K562 (cell line): ENCODE data around the gene KCNJ2. TPM values are rescaled to one million over a fixed set of nuclear protein-coding genes. Genes with fewer than 3 reads are reported as not detected.

ENCODE experiments used
- ATAC-seq: fragments of 200-7000 bp; cut with Tn5 transposase; 3 replicates; pipeline ENCODE4 v1.9.1; 2020; ENCODE audit warnings: moderate library complexity
- BruUV-seq: library from RNA; stranded (reverse); fragments of 400-500 nt; replicated peaks from 2 replicates; lab custom pipeline; 2021; lab: Mats Ljungman, UMichigan
- CTCF ChIA-PET: fragments of 300-600 bp; formaldehyde crosslinking; extraction: SDS; loops from one replicate; lab custom pipeline; 2021; ENCODE audit warnings: low intra/inter-chr PET ratio; lab: Yijun Ruan, JAX
- POLR2A ChIA-PET: fragments of 300-600, 350-650 bp; sonication (Branson Sonifier 250); formaldehyde crosslinking; extraction: SDS; loops from one replicate; lab custom pipeline; 2021; ENCODE audit warnings: antibody characterized with exemption, inconsistent platforms; lab: Yijun Ruan, JAX
- DNase-seq, 4 experiments: peaks; one replicate each; pipeline versions ENCODE4 v3.0.0 to v3.0.0-alpha.2; 2011 to 2018; ENCODE audit warnings: low spot score in 3 of 4, mixed read lengths in 3 of 4; ENCODE audit errors: extremely low read depth in 1 of 4
- FAIRE-seq: peaks from 2 replicates; lab custom pipeline; 2011; peaks lifted over from hg19 to GRCh38; lab: Jason Lieb, UNC
- H2AFZ ChIP-seq: 2 replicates; pipeline ENCODE4 v1.6.0; 2011; ENCODE audit warnings: low read depth, low read length, control low read depth, inconsistent platforms
- H3K27ac ChIP-seq: fragments of 200-600 bp; 3 replicates; pipeline ENCODE4 v1.8.0; 2011; ENCODE audit warnings: low read depth, mild to moderate bottlenecking, control low read depth, inconsistent platforms, low read length, moderate library complexity, mixed read lengths; ENCODE audit errors: extremely low read depth
- H3K27me3 ChIP-seq, 2 experiments: fragments of 300-600 bp in 1 of 2; 2 replicates in 1 of 2; 3 replicates in 1 of 2; pipeline versions ENCODE4 v1.6.0 to v1.8.0; 2011; ENCODE audit warnings: inconsistent platforms in 2 of 2, low read length in 2 of 2, mild to moderate bottlenecking in 1 of 2, mixed read lengths in 1 of 2, moderate library complexity in 1 of 2; ENCODE audit not compliant: control insufficient read depth in 2 of 2, insufficient read depth in 2 of 2
- H3K36me3 ChIP-seq: fragments of 300-600 bp; 3 replicates; pipeline ENCODE4 v1.8.0; 2011; ENCODE audit warnings: mild to moderate bottlenecking, low read length, inconsistent platforms; ENCODE audit not compliant: control insufficient read depth, insufficient read depth
- H3K4me1 ChIP-seq, 2 experiments: fragments of 200-600 bp in 1 of 2; replicated peaks in 1 of 2; 2 replicates in 1 of 2; 3 replicates in 1 of 2; pipeline versions ENCODE4 v1.5.1 to v1.8.0; 2011; ENCODE audit warnings: inconsistent platforms in 2 of 2, low read length in 2 of 2, mild to moderate bottlenecking in 1 of 2, mixed read lengths in 1 of 2, moderate library complexity in 1 of 2; ENCODE audit not compliant: control insufficient read depth in 2 of 2, insufficient read depth in 2 of 2
- H3K4me2 ChIP-seq: 2 replicates; pipeline ENCODE4 v1.6.1; 2011; ENCODE audit warnings: low read length, control low read depth, inconsistent platforms, mixed read lengths; ENCODE audit not compliant: insufficient read depth
- H3K4me3 ChIP-seq: fragments of 200-600 bp; sonication (generic), shearing (Covaris generic); 2 replicates; pipeline ENCODE4 v1.5.1; 2016; ENCODE audit warnings: control low read depth, inconsistent platforms
- H3K79me2 ChIP-seq: fragments of 200-600 bp; 3 replicates; pipeline ENCODE4 v1.8.0; 2011; ENCODE audit warnings: low read length, inconsistent platforms; ENCODE audit not compliant: control insufficient read depth, insufficient read depth
- H3K9ac ChIP-seq, 2 experiments: 2 replicates each; pipeline versions ENCODE4 v1.6.0 to v1.6.1; 2011; ENCODE audit warnings: low read depth in 2 of 2, low read length in 2 of 2, control low read depth in 1 of 2, inconsistent platforms in 1 of 2, mild to moderate bottlenecking in 1 of 2, mixed read lengths in 1 of 2; ENCODE audit not compliant: insufficient read depth in 1 of 2
- H3K9me1 ChIP-seq: one replicate; pipeline ENCODE4 v1.6.0; 2011; ENCODE audit warnings: inconsistent platforms, mild to moderate bottlenecking, low read length, moderate library complexity; ENCODE audit not compliant: control insufficient read depth, insufficient read depth
- H3K9me3 ChIP-seq: replicated peaks from 2 replicates; pipeline ENCODE4 v1.5.1; 2011; ENCODE audit warnings: low read depth, low read length, inconsistent platforms; ENCODE audit not compliant: control insufficient read depth, insufficient read depth
- H4K20me1 ChIP-seq: replicated peaks from 2 replicates; pipeline ENCODE4 v1.6.1; 2011; ENCODE audit warnings: low read length, inconsistent platforms, mixed read lengths; ENCODE audit not compliant: control insufficient read depth, insufficient read depth
- ARID3B ChIP-seq: fragments of 250-450 bp; sonication (Bioruptor Pico); IDR thresholded peaks from 2 replicates; pipeline ENCODE4 v1.4.0; 2020; ENCODE audit warnings: borderline replicate concordance
- BCOR ChIP-seq: fragments of 450-650 bp; IDR thresholded peaks from 2 replicates; pipeline ENCODE4 v1.6.1; 2016
- BRF1 ChIP-seq: IDR thresholded peaks from 3 replicates; pipeline ENCODE4 v1.6.1; 2011; ENCODE audit warnings: borderline replicate concordance, mild to moderate bottlenecking; ENCODE audit not compliant: insufficient read length; ENCODE audit errors: extremely low read depth
- NCOA4 ChIP-seq: fragments of 450-650 bp; IDR thresholded peaks from 2 replicates; pipeline ENCODE4 v1.6.1; 2018; ENCODE audit warnings: mild to moderate bottlenecking; ENCODE audit not compliant: partially characterized antibody
- RFX5 ChIP-seq: IDR thresholded peaks from 2 replicates; pipeline ENCODE4 v1.6.1; 2011; ENCODE audit warnings: low read depth, mild to moderate bottlenecking, improper control_type of control experiment, low read length
- SUPT5H ChIP-seq: fragments of 450-650 bp; IDR thresholded peaks from 2 replicates; pipeline ENCODE4 v1.6.1; 2016
- U2AF2 ChIP-seq: fragments of 200-400 bp; formaldehyde crosslinking; optimal IDR thresholded peaks from 2 replicates; pipeline ENCODE3; 2017; ENCODE audit warnings: low read depth, mild to moderate bottlenecking, low read length
- ZBTB7A ChIP-seq: IDR thresholded peaks from 2 replicates; pipeline ENCODE4 v1.6.1; 2011; ENCODE audit warnings: low read depth, mild to moderate bottlenecking, low read length, moderate library complexity, borderline replicate concordance; ENCODE audit not compliant: control insufficient read depth
- ZKSCAN1 ChIP-seq: fragments of 150-350 bp; IDR thresholded peaks from 2 replicates; pipeline ENCODE4 v1.6.1; 2016; ENCODE audit warnings: low read depth, low read length
- ZNF436 ChIP-seq: fragments of 250-450, 450-650 bp; sonication (Bioruptor Pico); formaldehyde crosslinking; IDR thresholded peaks from 2 replicates; pipeline ENCODE4 v1.7.0; 2020; ENCODE audit warnings: mild to moderate bottlenecking
- ZNF699 ChIP-seq: fragments of 250-450 bp; sonication (Bioruptor Pico); IDR thresholded peaks from 2 replicates; pipeline ENCODE4 v1.8.0; 2021; ENCODE audit warnings: mild to moderate bottlenecking, moderate library complexity; ENCODE audit not compliant: insufficient replicate concordance
- WGBS: fragments of 100-300 bp; shearing (Covaris generic); methylation state at CpG from one replicate; pipeline ENCODE4 v1.1.6; 2016; ENCODE audit warnings: low coverage, mixed read lengths; ENCODE audit not compliant: insufficient coverage; ENCODE audit errors: missing lambda C conversion rate; 5-methylcytosine and 5-hydroxymethylcytosine counted together
- in situ Hi-C: fragments of 300-500 bp; cut with MboI; formaldehyde crosslinking; loops from 4 replicates; pipeline ENCODE4 v1.15.0; 2018; ENCODE audit warnings: inconsistent platforms, mixed read lengths
- intact Hi-C: fragments of 100-400 bp; cut with micrococcal nuclease; formaldehyde crosslinking; loops from 2 replicates; pipeline ENCODE4 v1.14.2; 2022
- polyA plus RNA-seq, 8 experiments: library from polyadenylated mRNA; depleted of rRNA in 4 of 8; stranded (reverse) in 5 of 8; unstranded in 3 of 8; fragments of >200 nt; fragmentation: Nextera tagmentation in 2 of 8; fragmentation: Illumina TruSeq in 1 of 8; extraction: Ambion mirVana in 2 of 8; extraction: Trizol in 1 of 8; gene quantifications; 2 replicates each; pipeline versions ENCODE4 v1.2.1 to v1.2.3, GENCODE V29; 2011 to 2014; ENCODE audit warnings: inconsistent platforms in 1 of 8, missing spikeins in 1 of 8
- total RNA-seq, 7 experiments: library from RNA; depleted of rRNA in 6 of 7; stranded (reverse); fragments of >200 nt in 6 of 7; fragmentation: Illumina TruSeq in 2 of 7; extraction: Trizol in 2 of 7; gene quantifications; 2 replicates each; pipeline versions ENCODE4 v1.2.1 to v1.2.3, GENCODE V29; 2011 to 2021; ENCODE audit warnings: low replicate concordance in 1 of 7
- TF ChIP-seq, protein P1 (sequence below): fragments of 250-450 bp; sonication (Bioruptor Pico); IDR thresholded peaks from 2 replicates; pipeline ENCODE4 v1.5.0; 2021

The KCNJ2 gene
- total and polyA plus RNA-seq, 9 of the 15 experiments (the other 6 are each of a cell fraction or from before 2014, with no cell fraction given) = not detected

GRCh38 chr17:70119545-70119944 lies 49.8 kb upstream of the KCNJ2 start:
- H3K4me3 ChIP-seq = no peak overlapping the region
- no peaks in the 10 kb centered on the region for H3K27me3 ChIP-seq
- H3K9ac ChIP-seq = no peak overlapping the region
- in situ Hi-C loops (no loop called here), intact Hi-C loops (no loop called here)
- no peak overlapping the region for H2AFZ ChIP-seq
- ChIA-PET CTCF (no interaction called here), POLR2A (interaction anchor here (0.8 kb wide), 1 partner anchor 8 kb away, joined by 3 read pairs; no protein-coding TSS in a partner anchor)
- H3K9me1 ChIP-seq = no peaks in the 10 kb centered on the region
- H3K4me2 ChIP-seq = no peak overlapping the region
- H3K79me2 ChIP-seq = peaks cover 94% of the 10 kb centered on the region
- no peaks in the 10 kb centered on the region for H3K9me3 ChIP-seq
- WGBS = no CpG with 5 or more reads among the region's 1 CpG
- H3K36me3 ChIP-seq = peaks cover 52% of the 10 kb centered on the region; the same call in 2 of the 3 replicates
- TF ChIP-seq NCOA4 = no peak
- TF ChIP-seq BRF1 = no peak
- no peak for TF ChIP-seq ARID3B (CRISPR knock-in tag)
- no peak for TF ChIP-seq BCOR
- no peak for TF ChIP-seq ZBTB7A
- TF ChIP-seq RFX5 = no peak
- TF ChIP-seq ZKSCAN1 = no peak
- no peak for TF ChIP-seq SUPT5H
- no peak for TF ChIP-seq U2AF2
- TF ChIP-seq, protein P1, sequence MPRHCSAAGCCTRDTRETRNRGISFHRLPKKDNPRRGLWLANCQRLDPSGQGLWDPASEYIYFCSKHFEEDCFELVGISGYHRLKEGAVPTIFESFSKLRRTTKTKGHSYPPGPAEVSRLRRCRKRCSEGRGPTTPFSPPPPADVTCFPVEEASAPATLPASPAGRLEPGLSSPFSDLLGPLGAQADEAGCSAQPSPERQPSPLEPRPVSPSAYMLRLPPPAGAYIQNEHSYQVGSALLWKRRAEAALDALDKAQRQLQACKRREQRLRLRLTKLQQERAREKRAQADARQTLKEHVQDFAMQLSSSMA (CRISPR knock-in tag) = no peak
- no peak for TF ChIP-seq ZNF436 (CRISPR knock-in tag)
- TF ChIP-seq ZNF699 (CRISPR knock-in tag) = no peak
- ATAC-seq = peak; percentile 35
- BruUV-seq = no TSS peak
- FAIRE-seq = no peak
- no peak for DNase-seq
- H3K4me1 ChIP-seq = peaks cover 0 to 12% of the 10 kb centered on the region in 2 experiments; a peak in 2 of 5 replicates
- no peaks in the 10 kb centered on the region for H4K20me1 ChIP-seq
- no peak overlapping the region for H3K27ac ChIP-seq
